Measurements from ENCODE around the gene GPA33. TPM values are rescaled to one million over a fixed set of nuclear protein-coding genes. Genes with fewer than 3 reads are reported as not detected.

The GPA33 gene
- total RNA-seq, 1 donor = not detected

- DNase-seq (ENCODE audit: low read depth) = no peak
- H3K4me3 ChIP-seq (ENCODE audit: low read depth, low read length) = no peak overlapping the region
- TF ChIP-seq, protein P1, sequence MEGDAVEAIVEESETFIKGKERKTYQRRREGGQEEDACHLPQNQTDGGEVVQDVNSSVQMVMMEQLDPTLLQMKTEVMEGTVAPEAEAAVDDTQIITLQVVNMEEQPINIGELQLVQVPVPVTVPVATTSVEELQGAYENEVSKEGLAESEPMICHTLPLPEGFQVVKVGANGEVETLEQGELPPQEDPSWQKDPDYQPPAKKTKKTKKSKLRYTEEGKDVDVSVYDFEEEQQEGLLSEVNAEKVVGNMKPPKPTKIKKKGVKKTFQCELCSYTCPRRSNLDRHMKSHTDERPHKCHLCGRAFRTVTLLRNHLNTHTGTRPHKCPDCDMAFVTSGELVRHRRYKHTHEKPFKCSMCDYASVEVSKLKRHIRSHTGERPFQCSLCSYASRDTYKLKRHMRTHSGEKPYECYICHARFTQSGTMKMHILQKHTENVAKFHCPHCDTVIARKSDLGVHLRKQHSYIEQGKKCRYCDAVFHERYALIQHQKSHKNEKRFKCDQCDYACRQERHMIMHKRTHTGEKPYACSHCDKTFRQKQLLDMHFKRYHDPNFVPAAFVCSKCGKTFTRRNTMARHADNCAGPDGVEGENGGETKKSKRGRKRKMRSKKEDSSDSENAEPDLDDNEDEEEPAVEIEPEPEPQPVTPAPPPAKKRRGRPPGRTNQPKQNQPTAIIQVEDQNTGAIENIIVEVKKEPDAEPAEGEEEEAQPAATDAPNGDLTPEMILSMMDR (IDR thresholded peaks at IDR 0.05; ENCODE audit: insufficient read depth, low read length) = no peak
These were observed 12.9 kb upstream of the GPA33 start for GRCh38 chr1:167102906-167103573.

DNA sequence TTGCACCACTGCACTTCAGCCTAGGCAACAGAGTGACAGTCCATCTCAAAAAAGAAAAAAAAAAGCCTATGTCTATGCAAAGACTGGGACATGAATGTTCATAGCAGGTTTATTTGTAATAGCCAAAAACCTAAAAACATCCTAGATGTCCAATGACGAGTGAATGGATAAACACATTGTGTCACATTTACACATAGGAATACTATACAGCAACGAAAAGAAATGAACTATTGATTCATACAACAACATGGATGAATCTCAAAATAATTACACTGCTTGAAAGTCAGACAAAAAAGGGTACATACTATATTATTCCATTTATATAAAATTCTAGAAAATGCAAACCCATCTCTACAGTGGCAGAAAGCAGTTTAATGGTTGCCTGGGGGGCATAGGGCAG, 11.6 kb upstream of the GPA33 start:
- DNase-seq (ENCODE audit: low read depth) = no peak
- TF ChIP-seq, protein P1 (IDR thresholded peaks at IDR 0.05; ENCODE audit: insufficient read depth, low read length) = no peak
- H3K4me3 ChIP-seq (ENCODE audit: low read depth, low read length) = no peak overlapping the region

DNA sequence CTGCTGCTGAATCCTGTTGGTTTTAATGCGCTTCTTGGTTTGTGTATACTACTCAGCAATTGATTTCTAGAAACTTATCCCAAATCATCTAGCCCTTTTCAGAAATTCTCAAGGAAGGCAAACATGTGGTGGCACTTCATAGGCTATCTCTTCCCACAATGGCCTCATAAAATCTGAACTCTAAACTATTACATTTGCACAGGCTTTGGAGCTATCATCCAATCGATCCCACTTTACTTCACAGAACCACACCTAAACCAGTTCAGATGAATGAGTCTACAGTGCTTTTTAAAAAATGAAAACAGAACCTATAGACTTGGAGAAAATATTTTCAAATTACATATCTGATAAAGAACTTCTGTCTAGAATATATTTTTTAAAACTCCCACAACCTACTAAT, 10.6 kb upstream of the GPA33 start:
- no peak overlapping the region for H3K4me3 ChIP-seq (ENCODE audit: low read depth, low read length)
- TF ChIP-seq, protein P1 (IDR thresholded peaks at IDR 0.05; ENCODE audit: insufficient read depth, low read length) = no peak
- no peak for DNase-seq (ENCODE audit: low read depth)

DNA sequence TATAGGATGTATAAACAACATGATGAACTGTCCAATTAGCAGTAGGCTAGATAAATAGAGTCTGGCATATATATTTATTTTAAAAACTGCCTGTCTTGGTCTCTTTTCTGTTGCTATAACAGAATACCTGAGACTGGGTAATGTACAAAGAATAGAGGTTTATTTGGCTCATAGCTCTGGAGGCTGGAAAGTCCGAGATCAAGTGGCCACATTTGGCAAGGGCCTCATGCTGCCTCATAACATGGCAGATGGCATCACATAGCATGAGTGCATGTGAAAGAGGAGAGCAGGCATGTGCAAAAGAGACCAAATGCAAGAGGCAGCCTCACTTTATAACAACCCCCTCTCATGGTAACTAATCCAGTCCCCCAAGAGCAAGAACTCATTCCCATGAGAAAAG, 9.7 kb upstream of the GPA33 start:
- TF ChIP-seq, protein P1 (IDR thresholded peaks at IDR 0.05; ENCODE audit: insufficient read depth, low read length) = no peak
- no peak overlapping the region for H3K4me3 ChIP-seq (ENCODE audit: low read depth, low read length)
- DNase-seq (ENCODE audit: low read depth) = no peak

DNA sequence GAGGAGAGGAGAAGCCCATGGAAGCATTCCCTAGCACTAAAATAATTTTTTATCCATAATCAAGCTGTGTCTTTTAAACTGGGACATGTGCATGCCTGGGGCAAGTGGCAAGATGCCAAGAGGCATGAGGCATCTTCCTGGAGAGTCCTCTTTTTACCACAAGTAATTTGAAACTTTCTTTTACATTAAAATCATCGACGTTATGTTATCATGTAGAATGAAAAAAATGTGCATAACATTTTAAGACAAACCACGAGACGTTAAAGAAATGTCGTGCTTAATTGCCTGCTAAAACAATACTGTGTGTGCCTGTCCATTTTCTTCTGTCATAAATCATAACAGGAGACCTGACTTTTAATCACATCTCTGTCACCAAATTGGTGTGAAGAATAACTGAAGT, 5.2 kb upstream of the GPA33 start:
- DNase-seq (ENCODE audit: low read depth) = peak; percentile 34
- no peak overlapping the region for H3K4me3 ChIP-seq (ENCODE audit: low read depth, low read length)
- TF ChIP-seq, protein P1 (IDR thresholded peaks at IDR 0.05; ENCODE audit: insufficient read depth, low read length) = no peak

DNA sequence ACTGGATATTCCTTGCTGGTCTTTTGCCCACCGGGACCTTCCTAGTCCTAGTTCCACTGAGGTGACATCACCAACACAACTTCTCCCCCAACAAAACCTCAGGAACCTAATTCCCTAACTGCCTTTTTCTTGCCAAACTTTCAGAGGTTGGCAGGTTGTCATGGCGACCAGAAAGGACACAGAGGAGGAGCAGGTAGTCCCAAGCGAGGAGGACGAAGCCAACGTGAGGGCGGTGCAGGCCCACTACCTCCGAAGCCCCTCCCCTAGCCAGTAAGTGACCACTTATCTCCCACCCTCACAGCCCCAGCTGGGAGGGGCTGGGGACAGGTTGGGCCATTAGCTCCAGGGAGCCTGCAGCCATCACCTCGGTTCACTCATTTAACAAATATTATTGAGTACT, 4.5 kb upstream of the GPA33 start:
- no peak for DNase-seq (ENCODE audit: low read depth)
- TF ChIP-seq, protein P1 (IDR thresholded peaks at IDR 0.05; ENCODE audit: insufficient read depth, low read length) = no peak
- no peak overlapping the region for H3K4me3 ChIP-seq (ENCODE audit: low read depth, low read length)

Measured in fibroblast of the aortic adventitia (primary cell).